Stimulated activated CD8-positive, alpha-beta memory T cell treated with anti-CD3 and anti-CD28 coated beads, Interleukin-15, amount 100 ng/mL, for 48 hours (primary cell): Measurements from ENCODE around the gene BABAM2.
"Not testable (repeated sequence)": the region's sequence is repeated elsewhere in the genome, so short reads cannot be mapped to it uniquely, and the experiment has no call there.

Experiments used
- DNase-seq, 2 donors: peaks; one replicate each; pipeline ENCODE4 v3.0.0-alpha.2; 2020; ENCODE audit warnings: low read depth in 2 of 2

BABAM2 gene

GRCh38 chr2:28025123-28025522 lies 134.6 kb downstream of the BABAM2 start:
- DNase-seq, result no peak

- not testable (repeated sequence) for DNase-seq
Measured at GRCh38 chr2:28026230-28026629, 135.7 kb downstream of the BABAM2 start.

GRCh38 chr2:28028025-28028424 lies 137.5 kb downstream of the BABAM2 start:
- no peak for DNase-seq

GRCh38 chr2:28030600-28030999 lies 140.1 kb downstream of the BABAM2 start:
- no peak for DNase-seq

GRCh38 chr2:28032816-28033215 lies 142.3 kb downstream of the BABAM2 start:
- DNase-seq, result no peak

- no peak for DNase-seq
Measured at GRCh38 chr2:28034696-28035095, 144.2 kb downstream of the BABAM2 start.

- no peak for DNase-seq
Measured at GRCh38 chr2:28035163-28035690, 144.7 kb downstream of the BABAM2 start.

- DNase-seq, result no peak
Measured at GRCh38 chr2:28035816-28036215, 145.3 kb downstream of the BABAM2 start.

GRCh38 chr2:28036307-28036706 lies 145.8 kb downstream of the BABAM2 start:
- no peak for DNase-seq

GRCh38 chr2:28038722-28039121 lies 148.2 kb downstream of the BABAM2 start:
- DNase-seq, result no peak

GRCh38 chr2:28045676-28046351 lies 155.3 kb downstream of the BABAM2 start:
- DNase-seq, result no peak

GRCh38 chr2:28046921-28047320 lies 156.4 kb downstream of the BABAM2 start:
- no peak for DNase-seq

GRCh38 chr2:28047681-28048080 lies 157.2 kb downstream of the BABAM2 start:
- DNase-seq, result no peak

- no peak for DNase-seq
Measured at GRCh38 chr2:28048341-28048740, 157.8 kb downstream of the BABAM2 start.

GRCh38 chr2:28049416-28049815 lies 158.9 kb downstream of the BABAM2 start:
- no peak for DNase-seq

GRCh38 chr2:28049899-28050298 lies 159.4 kb downstream of the BABAM2 start:
- DNase-seq, result no peak

- no peak for DNase-seq
Measured at GRCh38 chr2:28052691-28053090, 162.2 kb downstream of the BABAM2 start.

GRCh38 chr2:28053597-28053996 lies 163.1 kb downstream of the BABAM2 start:
- DNase-seq, result no peak

- DNase-seq, result no peak
Measured at GRCh38 chr2:28054916-28055315, 164.4 kb downstream of the BABAM2 start.

- no peak for DNase-seq
Measured at GRCh38 chr2:28055325-28055970, 164.9 kb downstream of the BABAM2 start.

- no peak for DNase-seq
Measured at GRCh38 chr2:28058791-28059190, 168.3 kb downstream of the BABAM2 start.

GRCh38 chr2:28062867-28063266 lies 172.3 kb downstream of the BABAM2 start:
- DNase-seq, result no peak

GRCh38 chr2:28063492-28063962 lies 173.0 kb downstream of the BABAM2 start:
- no peak for DNase-seq
